HepG2 (cell line): ENCODE results near the gene WNT5A. TPM values are rescaled to one million over a fixed set of nuclear protein-coding genes. Genes with fewer than 3 reads are reported as not detected.

Source experiments
- ATAC-seq: fragments of 200-7000 bp; cut with Tn5 transposase; 3 replicates; pipeline ENCODE4 v1.9.1; 2020; ENCODE audit warnings: mild to moderate bottlenecking, moderate library complexity
- BruUV-seq: library from RNA; stranded (reverse); fragments of 400-500 nt; replicated peaks from 2 replicates; lab custom pipeline; 2021; lab: Mats Ljungman, UMichigan
- CTCF ChIA-PET: fragments of 300-600 bp; formaldehyde crosslinking; extraction: SDS; loops from one replicate; lab custom pipeline; 2021; ENCODE audit warnings: low total read pairs, inconsistent platforms, low intra/inter-chr PET ratio; lab: Yijun Ruan, JAX
- POLR2A ChIA-PET: fragments of 350-600 bp; sonication (Branson Sonifier 250); formaldehyde crosslinking; loops from one replicate; lab custom pipeline; 2020; ENCODE audit warnings: antibody characterized with exemption, inconsistent platforms; lab: Yijun Ruan, JAX
- DNase-seq: peaks from one replicate; pipeline ENCODE4 v3.0.0-alpha.2; 2015; ENCODE audit warnings: low spot score
- FAIRE-seq: peaks from 3 replicates; lab custom pipeline; 2011; peaks lifted over from hg19 to GRCh38; lab: Jason Lieb, UNC
- H2AFZ ChIP-seq: one replicate; pipeline ENCODE4 v1.6.1; 2011; ENCODE audit warnings: low read length, inconsistent platforms
- H3K27ac ChIP-seq: fragments of 300-600 bp; 3 replicates; pipeline ENCODE4 v1.8.0; 2011; ENCODE audit warnings: mixed run types, mild to moderate bottlenecking, mixed read lengths, low read length, inconsistent platforms; ENCODE audit not compliant: insufficient read depth; ENCODE audit errors: extremely low read length
- H3K27me3 ChIP-seq, 2 experiments: fragments of 200-600 bp in 1 of 2; 2 replicates in 1 of 2; 3 replicates in 1 of 2; pipeline versions ENCODE4 v1.6.0 to v1.8.0; 2011; ENCODE audit warnings: low read length in 2 of 2, mild to moderate bottlenecking in 2 of 2, moderate library complexity in 2 of 2, inconsistent platforms in 1 of 2; ENCODE audit not compliant: insufficient read depth in 2 of 2, control insufficient read depth in 1 of 2
- H3K36me3 ChIP-seq, 2 experiments: fragments of 200-600 bp in 1 of 2; replicated peaks in 1 of 2; 2 replicates in 1 of 2; 3 replicates in 1 of 2; pipeline versions ENCODE4 v1.5.1 to v1.8.0; 2011; ENCODE audit warnings: low read length in 2 of 2, inconsistent platforms in 1 of 2; ENCODE audit not compliant: insufficient read depth in 2 of 2, control insufficient read depth in 1 of 2
- H3K4me1 ChIP-seq: 2 replicates; pipeline ENCODE4 v1.5.1; 2012; ENCODE audit warnings: low read length, inconsistent platforms; ENCODE audit not compliant: insufficient read depth
- H3K4me2 ChIP-seq: 2 replicates; pipeline ENCODE4 v1.6.0; 2011; ENCODE audit warnings: low read depth, low read length, inconsistent platforms
- H3K4me3 ChIP-seq, 3 experiments: fragments of 200-600 bp in 1 of 3; sonication (generic), shearing (Covaris generic) in 1 of 3; replicated peaks in 1 of 3; 2 replicates each; pipeline ENCODE4 v1.5.1; 2011 to 2016; ENCODE audit warnings: low read length in 3 of 3, inconsistent platforms in 2 of 3, low read depth in 2 of 3, mild to moderate bottlenecking in 2 of 3, control low read depth in 1 of 3, mixed read lengths in 1 of 3; ENCODE audit not compliant: insufficient read depth in 1 of 3
- H3K79me2 ChIP-seq: one replicate; pipeline ENCODE4 v1.6.1; 2011; ENCODE audit warnings: low read length, inconsistent platforms; ENCODE audit not compliant: insufficient read depth
- H3K9ac ChIP-seq: 2 replicates; pipeline ENCODE4 v1.6.0; 2011; ENCODE audit warnings: mild to moderate bottlenecking, low read depth, low read length, inconsistent platforms; ENCODE audit not compliant: insufficient read depth
- H3K9me3 ChIP-seq: 2 replicates; pipeline ENCODE4 v1.5.1; 2012; ENCODE audit warnings: mild to moderate bottlenecking, low read length
- H4K20me1 ChIP-seq: 2 replicates; pipeline ENCODE4 v1.6.0; 2011; ENCODE audit warnings: inconsistent platforms, mild to moderate bottlenecking, low read length, moderate library complexity; ENCODE audit not compliant: insufficient read depth
- ATF1 ChIP-seq: IDR thresholded peaks from 2 replicates; pipeline ENCODE4 v1.6.1; 2016; ENCODE audit warnings: mild to moderate bottlenecking, control low read depth
- BORCS8-MEF2B ChIP-seq: sonication (generic); formaldehyde crosslinking; IDR thresholded peaks from 2 replicates; pipeline ENCODE4 v1.8.0; 2022; ENCODE audit warnings: mild to moderate bottlenecking, missing genetic modification reagents
- E2F2 ChIP-seq: sonication (generic); formaldehyde crosslinking; IDR thresholded peaks from 2 replicates; pipeline ENCODE4 v1.4.0; 2020; ENCODE audit warnings: missing genetic modification reagents, borderline replicate concordance
- ESRRA ChIP-seq: sonication (generic); formaldehyde crosslinking; IDR thresholded peaks from 2 replicates; pipeline ENCODE4 v1.5.1; 2020; ENCODE audit warnings: mild to moderate bottlenecking, low read depth, missing genetic modification reagents
- HDAC6 ChIP-seq: fragments of 200-600 bp; sonication (generic); IDR thresholded peaks from 2 replicates; pipeline ENCODE4 v1.7.0; 2017; ENCODE audit warnings: mild to moderate bottlenecking, antibody characterized with exemption, low read length, low read depth
- HNRNPH1 ChIP-seq: fragments of 200-400 bp; formaldehyde crosslinking; optimal IDR thresholded peaks from 2 replicates; pipeline ENCODE3; 2017; ENCODE audit warnings: mild to moderate bottlenecking, low read depth, low read length
- IRF1 ChIP-seq: sonication (generic); formaldehyde crosslinking; IDR thresholded peaks from 2 replicates; pipeline ENCODE4 v1.4.0; 2020; ENCODE audit warnings: low read depth, mild to moderate bottlenecking, missing genetic modification reagents
- ISX ChIP-seq: sonication (generic); formaldehyde crosslinking; conservative IDR thresholded peaks from 2 replicates; pipeline ENCODE4 v1.5.0; 2020; ENCODE audit warnings: missing genetic modification reagents
- PAF1 ChIP-seq: IDR thresholded peaks from 2 replicates; pipeline ENCODE4 v1.6.1; 2016; ENCODE audit warnings: missing genetic modification reagents, missing compliant biosample characterization
- PAX8 ChIP-seq: sonication (generic); formaldehyde crosslinking; IDR thresholded peaks from 2 replicates; pipeline ENCODE4 v1.8.0; 2022; ENCODE audit warnings: mild to moderate bottlenecking, missing genetic modification reagents, borderline replicate concordance
- SNAPC2 ChIP-seq: sonication (generic); formaldehyde crosslinking; IDR thresholded peaks from 2 replicates; pipeline ENCODE4 v1.8.1; 2022; ENCODE audit warnings: mild to moderate bottlenecking, missing genetic modification reagents
- SP5 ChIP-seq: IDR thresholded peaks from 2 replicates; pipeline ENCODE4 v1.6.1; 2016; ENCODE audit warnings: low read depth, borderline replicate concordance
- TBX3 ChIP-seq: fragments of 450-650 bp; IDR thresholded peaks from 2 replicates; pipeline ENCODE4 v1.6.1; 2017; ENCODE audit warnings: antibody characterized with exemption, mild to moderate bottlenecking, inconsistent platforms, borderline replicate concordance
- ZKSCAN8 ChIP-seq: IDR thresholded peaks from 2 replicates; pipeline ENCODE4 v1.6.1; 2016; ENCODE audit warnings: borderline replicate concordance, missing genetic modification reagents, missing compliant biosample characterization
- ZNF124 ChIP-seq: sonication (generic); formaldehyde crosslinking; IDR thresholded peaks from 2 replicates; pipeline ENCODE4 v1.4.0; 2020; ENCODE audit warnings: missing genetic modification reagents
- ZNF160 ChIP-seq: sonication (generic); formaldehyde crosslinking; IDR thresholded peaks from 2 replicates; pipeline ENCODE4 v1.8.0; 2022; ENCODE audit warnings: mild to moderate bottlenecking, inconsistent platforms, missing genetic modification reagents
- ZNF276 ChIP-seq: sonication (generic); formaldehyde crosslinking; IDR thresholded peaks from 2 replicates; pipeline ENCODE4 v1.4.0; 2020; ENCODE audit warnings: mild to moderate bottlenecking, low read depth, missing genetic modification reagents
- ZNF7 ChIP-seq: IDR thresholded peaks from 2 replicates; pipeline ENCODE4 v1.6.1; 2016; ENCODE audit warnings: missing biosample characterization, missing genetic modification reagents
- whole genome bisulfite sequencing: methylation state at CpG from one replicate; pipeline ENCODE4 v1.1.6; 2017; ENCODE audit warnings: low lambda C conversion rate; 5-methylcytosine and 5-hydroxymethylcytosine counted together
- in situ Hi-C: cut with HindIII; loops from 2 replicates; pipeline ENCODE4 v1.10.0; 2017; ENCODE audit warnings: low pct_unique_long_range_greater_than_20kb; ENCODE audit not compliant: extremely low pct_ligation_motif_present
- intact Hi-C: fragments of 100-400 bp; cut with micrococcal nuclease; formaldehyde crosslinking; loops from one replicate; pipeline ENCODE4 v1.10.0; 2022; ENCODE audit not compliant: unreplicated experiment
- polyA plus RNA-seq, 8 experiments: library from polyadenylated mRNA; depleted of rRNA in 3 of 8; stranded (reverse) in 7 of 8; unstranded in 1 of 8; fragments of >200 nt; fragmentation: Illumina TruSeq in 4 of 8; extraction: Trizol in 4 of 8; gene quantifications; 2 replicates each; pipeline versions ENCODE4 v1.2.1 to v1.2.3, GENCODE V29; 2011 to 2016; ENCODE audit warnings: low read depth in 4 of 8, missing spikeins in 1 of 8, mixed read lengths in 1 of 8; ENCODE audit not compliant: insufficient read depth in 1 of 8
- total RNA-seq, 5 experiments: library from RNA; depleted of rRNA; stranded (reverse); fragments of >200 nt; fragmentation: Illumina TruSeq; extraction: Trizol; gene quantifications; 2 replicates each; pipeline ENCODE4 v1.2.3, GENCODE V29; 2016; ENCODE audit warnings: low read depth in 1 of 5
- TF ChIP-seq, protein P1 (sequence below): IDR thresholded peaks from 2 replicates; pipeline ENCODE4 v1.6.1; 2018; ENCODE audit warnings: missing genetic modification reagents
- TF ChIP-seq, protein P2 (sequence below): sonication (generic); formaldehyde crosslinking; IDR thresholded peaks from 2 replicates; pipeline ENCODE4 v1.5.1; 2020; ENCODE audit warnings: mild to moderate bottlenecking, missing genetic modification reagents, borderline replicate concordance

WNT5A gene
- total and polyA plus RNA-seq, 2 of the 13 experiments (the other 11 are each of a cell fraction or from before 2014, with no cell fraction given): not detected

DNA sequence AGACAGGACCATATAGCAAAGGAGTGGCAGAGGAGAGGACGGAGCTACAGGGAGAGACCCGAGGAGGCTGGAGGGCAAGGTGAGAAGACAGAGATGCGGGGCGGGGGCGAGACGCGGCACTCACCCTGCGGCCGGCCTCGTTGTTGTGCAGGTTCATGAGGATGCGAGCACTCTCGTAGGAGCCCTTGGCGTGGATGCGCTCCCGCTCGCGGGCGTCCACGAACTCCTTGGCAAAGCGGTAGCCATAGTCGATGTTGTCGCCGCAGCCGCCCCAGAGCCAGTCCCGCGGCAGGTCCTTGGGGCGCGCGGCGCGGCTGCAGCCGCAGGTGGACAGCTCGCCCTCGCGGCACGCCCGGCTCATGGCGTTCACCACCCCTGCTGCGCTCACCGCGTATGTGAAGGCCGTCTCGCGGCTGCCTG lies 12.9 kb downstream of the WNT5A start:
- H3K4me3 ChIP-seq: no peak overlapping the region
- POLR2A ChIA-PET: no interaction called here
- no peaks in the 10 kb centered on the region for H3K36me3 ChIP-seq
- no peak for ATAC-seq
- H3K27me3 ChIP-seq: no peaks in the 10 kb centered on the region
- no peak overlapping the region for H3K4me2 ChIP-seq
- no TSS peak for BruUV-seq
- no peak for FAIRE-seq
- H3K9me3 ChIP-seq: no peaks in the 10 kb centered on the region
- H2AFZ ChIP-seq: no peak overlapping the region
- intact Hi-C loops (no loop called here), in situ Hi-C loops (no loop called here)
- no peaks in the 10 kb centered on the region for H4K20me1 ChIP-seq
- no peaks in the 10 kb centered on the region for H3K79me2 ChIP-seq
- H3K9ac ChIP-seq: no peak overlapping the region
- CTCF ChIA-PET: no interaction called here
- no peak for TF ChIP-seq ISX (CRISPR knock-in tag)
- TF ChIP-seq HDAC6: no peak
- TF ChIP-seq ZKSCAN8: no peak
- no peak for TF ChIP-seq TBX3
- no peak for TF ChIP-seq ZNF7
- no peak for TF ChIP-seq HNRNPH1
- no peak for TF ChIP-seq PAX8
- no peak for TF ChIP-seq ZNF160 (CRISPR knock-in tag)
- no peak for TF ChIP-seq IRF1 (CRISPR knock-in tag)
- no peak for TF ChIP-seq PAF1 (CRISPR knock-in tag)
- TF ChIP-seq, protein P1, sequence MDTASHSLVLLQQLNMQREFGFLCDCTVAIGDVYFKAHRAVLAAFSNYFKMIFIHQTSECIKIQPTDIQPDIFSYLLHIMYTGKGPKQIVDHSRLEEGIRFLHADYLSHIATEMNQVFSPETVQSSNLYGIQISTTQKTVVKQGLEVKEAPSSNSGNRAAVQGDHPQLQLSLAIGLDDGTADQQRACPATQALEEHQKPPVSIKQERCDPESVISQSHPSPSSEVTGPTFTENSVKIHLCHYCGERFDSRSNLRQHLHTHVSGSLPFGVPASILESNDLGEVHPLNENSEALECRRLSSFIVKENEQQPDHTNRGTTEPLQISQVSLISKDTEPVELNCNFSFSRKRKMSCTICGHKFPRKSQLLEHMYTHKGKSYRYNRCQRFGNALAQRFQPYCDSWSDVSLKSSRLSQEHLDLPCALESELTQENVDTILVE (CRISPR knock-in tag): no peak
- no peak for TF ChIP-seq SP5
- no peak for TF ChIP-seq E2F2 (CRISPR knock-in tag)
- TF ChIP-seq BORCS8-MEF2B: no peak
- TF ChIP-seq ZNF276 (CRISPR knock-in tag): no peak
- TF ChIP-seq, protein P2, sequence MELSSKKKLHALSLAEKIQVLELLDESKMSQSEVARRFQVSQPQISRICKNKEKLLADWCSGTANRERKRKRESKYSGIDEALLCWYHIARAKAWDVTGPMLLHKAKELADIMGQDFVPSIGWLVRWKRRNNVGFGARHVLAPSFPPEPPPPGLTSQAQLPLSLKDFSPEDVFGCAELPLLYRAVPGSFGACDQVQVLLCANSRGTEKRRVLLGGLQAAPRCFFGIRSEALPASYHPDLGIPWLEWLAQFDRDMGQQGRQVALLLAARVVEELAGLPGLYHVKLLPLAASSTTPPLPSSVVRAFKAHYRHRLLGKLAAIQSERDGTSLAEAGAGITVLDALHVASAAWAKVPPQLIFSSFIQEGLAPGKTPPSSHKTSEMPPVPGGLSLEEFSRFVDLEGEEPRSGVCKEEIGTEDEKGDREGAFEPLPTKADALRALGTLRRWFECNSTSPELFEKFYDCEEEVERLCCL (CRISPR knock-in tag): no peak
- no peak for TF ChIP-seq ESRRA (CRISPR knock-in tag)
- TF ChIP-seq SNAPC2: no peak
- no peak for TF ChIP-seq ATF1 (CRISPR knock-in tag)
- no peak for TF ChIP-seq ZNF124
- no peak overlapping the region for H3K27ac ChIP-seq
- H3K4me1 ChIP-seq: no peaks in the 10 kb centered on the region
- 86% methylated on average over 44 of the region's 44 CpGs for WGBS
- DNase-seq: no peak
